DMS 273 (cell line): ENCODE data around the gene JAM2.
"Not testable (repeated sequence)": the region's sequence is repeated elsewhere in the genome, so short reads cannot be mapped to it uniquely, and the experiment has no call there.

Experiments used
- DNase-seq: peaks from one replicate; lab custom pipeline; 2025; ENCODE audit not compliant: unreplicated experiment; lab: John Stamatoyannopoulos, UW

The JAM2 gene

DNA sequence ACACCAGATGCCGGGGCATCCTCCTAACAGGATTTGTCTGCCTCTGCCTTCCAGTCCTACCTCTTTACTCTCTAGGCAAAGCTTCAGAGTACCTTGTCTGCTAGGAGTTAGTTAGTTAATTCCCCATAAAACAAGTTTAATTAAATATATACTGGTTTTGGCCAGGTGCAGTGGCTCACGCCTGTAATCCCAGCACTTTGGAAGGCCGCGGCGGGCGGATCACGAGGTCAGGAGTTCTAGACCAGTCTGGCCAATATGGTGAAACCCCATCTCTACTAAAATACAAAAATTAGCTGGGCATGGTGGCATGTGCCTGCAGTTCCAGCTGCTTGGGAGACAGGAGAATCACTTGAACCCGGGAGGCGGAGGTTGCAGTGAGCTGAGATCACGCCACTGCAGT lies 75.0 kb downstream of the JAM2 start:
- not testable (repeated sequence) for DNase-seq

DNA sequence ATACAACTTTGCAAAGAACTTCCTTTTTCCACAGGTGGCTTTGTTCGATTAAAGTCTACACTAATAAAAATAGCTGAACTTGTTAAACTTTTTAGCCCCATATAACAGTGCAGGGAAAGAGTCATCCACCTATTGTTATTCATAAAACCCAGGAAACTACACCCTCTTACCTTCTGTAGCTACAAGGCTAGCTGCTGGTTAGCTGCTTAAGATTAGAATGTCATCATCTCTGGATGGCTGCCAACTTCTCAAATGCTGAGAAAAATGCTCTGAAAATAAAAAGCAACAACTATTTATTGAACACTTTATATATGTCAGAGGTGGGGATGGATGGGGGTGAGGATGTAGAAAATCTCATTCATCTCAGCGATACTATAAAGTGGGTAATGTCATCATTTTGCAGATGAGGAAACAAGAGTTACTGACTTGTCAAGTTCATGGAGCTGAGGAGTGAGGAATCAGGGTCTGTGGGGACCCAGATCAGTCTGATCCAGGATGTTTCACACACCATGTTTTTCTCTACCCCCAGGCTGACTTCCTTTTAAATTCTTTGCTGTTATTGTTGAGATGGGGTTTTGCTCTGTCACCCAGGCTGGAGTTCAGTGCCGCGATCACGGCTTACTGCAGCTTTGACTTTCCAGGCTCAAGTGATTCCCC lies 78.6 kb downstream of the JAM2 start:
- peak; percentile 24 for DNase-seq

DNA sequence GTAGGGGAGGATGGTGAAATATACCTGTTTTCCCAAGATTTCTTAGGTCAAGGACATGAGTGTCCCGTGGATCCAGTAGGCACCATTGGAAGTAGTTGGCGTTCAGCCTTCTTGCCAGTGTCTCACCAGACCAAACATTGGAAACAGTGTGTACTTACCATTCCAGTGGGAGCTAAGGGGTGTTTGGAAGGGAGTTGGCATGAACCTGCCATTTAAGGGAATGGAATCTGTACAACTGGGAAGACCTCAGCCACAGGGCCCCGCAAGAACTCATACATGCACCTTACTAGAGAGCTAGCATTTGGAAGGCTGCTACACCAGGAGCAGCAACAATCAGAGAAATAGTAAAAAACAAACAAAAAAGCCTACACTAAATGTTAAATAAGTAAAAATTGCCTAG lies 82.9 kb downstream of the JAM2 start:
- DNase-seq = no peak

DNA sequence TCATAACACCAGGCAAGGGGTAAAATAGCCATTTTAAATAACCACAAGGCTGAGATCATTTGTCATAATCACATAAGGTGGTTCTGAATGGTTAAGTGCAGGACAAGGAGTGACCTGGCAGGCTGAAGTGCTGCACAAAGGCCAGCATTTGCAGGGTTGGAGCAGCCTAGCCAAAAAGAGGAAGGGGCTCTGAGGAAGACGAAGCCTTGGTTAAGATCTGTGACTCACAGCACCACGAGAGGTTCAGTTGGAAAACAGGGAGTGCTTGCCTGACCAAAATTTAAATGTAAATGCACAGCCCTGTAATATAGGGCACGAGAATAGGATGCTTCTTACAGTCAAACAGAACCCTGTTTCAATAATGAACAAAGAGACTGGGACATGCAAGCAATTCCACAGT lies 83.6 kb downstream of the JAM2 start:
- no peak for DNase-seq

DNA sequence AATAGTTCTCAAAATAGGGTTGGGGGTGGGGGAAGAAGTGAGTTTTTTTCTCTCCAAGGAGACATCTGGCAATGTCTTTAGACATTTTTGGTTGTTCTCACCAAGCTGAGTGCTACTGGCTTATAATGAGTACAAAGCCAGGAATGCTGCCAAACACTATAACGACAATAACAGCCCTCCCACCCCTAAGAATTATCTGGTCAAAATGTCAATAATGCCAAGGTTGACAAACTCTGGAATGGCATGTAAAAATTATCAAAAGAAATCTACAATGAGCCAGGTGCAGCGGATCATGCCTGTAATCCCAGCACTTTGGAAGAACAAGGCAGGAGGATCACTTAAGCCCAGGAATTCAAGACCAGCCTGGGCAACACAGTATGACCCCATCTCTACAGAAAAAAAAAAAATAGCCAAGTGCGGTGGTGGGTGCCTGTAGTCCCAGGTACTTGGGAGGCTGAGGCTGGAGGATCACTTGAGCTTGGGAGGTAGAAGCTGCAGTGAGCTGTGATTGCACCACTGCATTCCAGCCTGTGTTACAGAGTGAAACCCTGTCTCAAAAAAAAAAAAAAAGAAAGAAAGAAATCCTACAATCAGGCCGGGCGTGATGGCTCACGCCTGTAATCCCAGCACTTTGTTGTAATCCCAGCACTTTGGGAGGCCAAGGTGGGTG lies 93.2 kb downstream of the JAM2 start:
- DNase-seq = no peak

DNA sequence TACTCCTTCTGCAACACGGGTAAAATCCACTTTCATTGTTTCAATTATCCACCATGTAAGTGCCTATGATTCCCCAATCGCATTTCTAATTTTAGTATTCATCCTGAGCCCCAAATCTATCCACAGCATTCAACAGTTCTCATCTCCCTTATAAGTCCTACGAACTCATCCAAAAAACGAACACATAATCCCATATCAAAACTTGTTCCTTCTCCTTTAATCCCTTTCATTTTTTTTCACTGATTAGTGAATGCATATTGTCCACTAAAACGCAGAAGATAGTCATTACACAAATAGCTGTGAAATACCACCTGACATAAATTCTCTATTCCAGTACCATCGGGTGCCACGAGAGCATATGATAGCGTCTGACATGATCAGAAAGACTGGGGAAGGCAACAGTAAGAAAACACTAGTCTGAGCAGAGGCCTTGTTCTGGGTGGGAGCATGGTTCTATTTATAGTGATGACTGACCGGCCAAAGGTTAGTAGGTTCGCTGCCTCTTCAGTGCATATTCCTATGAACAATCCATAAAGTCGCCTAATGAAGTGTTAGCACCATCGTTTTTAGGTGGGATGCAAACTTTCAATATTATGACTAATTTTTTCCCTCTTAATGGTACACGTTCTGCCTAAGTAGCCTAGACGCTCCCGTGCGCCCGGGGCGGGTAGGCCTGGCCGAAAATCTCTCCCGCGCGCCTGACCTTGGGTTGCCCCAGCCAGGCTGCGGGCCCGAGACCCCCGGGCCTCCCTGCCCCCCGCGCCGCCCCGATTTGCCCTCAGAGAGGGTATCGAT lies 95.0 kb downstream of the JAM2 start:
- peak; percentile 47 for DNase-seq

DNA sequence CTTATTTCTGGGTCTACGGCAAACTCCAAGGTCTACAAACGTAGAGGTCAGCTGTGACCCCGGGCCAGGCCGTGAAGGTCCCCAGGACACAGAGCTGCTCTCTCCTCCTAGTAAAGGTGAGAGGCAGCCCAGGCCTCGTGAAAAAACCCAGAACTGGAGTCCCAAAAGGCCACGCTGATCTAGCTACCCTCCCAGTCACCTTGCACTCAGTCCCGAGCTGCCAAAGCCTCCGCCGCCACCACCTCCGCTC lies 95.5 kb downstream of the JAM2 start:
- DNase-seq = no peak

DNA sequence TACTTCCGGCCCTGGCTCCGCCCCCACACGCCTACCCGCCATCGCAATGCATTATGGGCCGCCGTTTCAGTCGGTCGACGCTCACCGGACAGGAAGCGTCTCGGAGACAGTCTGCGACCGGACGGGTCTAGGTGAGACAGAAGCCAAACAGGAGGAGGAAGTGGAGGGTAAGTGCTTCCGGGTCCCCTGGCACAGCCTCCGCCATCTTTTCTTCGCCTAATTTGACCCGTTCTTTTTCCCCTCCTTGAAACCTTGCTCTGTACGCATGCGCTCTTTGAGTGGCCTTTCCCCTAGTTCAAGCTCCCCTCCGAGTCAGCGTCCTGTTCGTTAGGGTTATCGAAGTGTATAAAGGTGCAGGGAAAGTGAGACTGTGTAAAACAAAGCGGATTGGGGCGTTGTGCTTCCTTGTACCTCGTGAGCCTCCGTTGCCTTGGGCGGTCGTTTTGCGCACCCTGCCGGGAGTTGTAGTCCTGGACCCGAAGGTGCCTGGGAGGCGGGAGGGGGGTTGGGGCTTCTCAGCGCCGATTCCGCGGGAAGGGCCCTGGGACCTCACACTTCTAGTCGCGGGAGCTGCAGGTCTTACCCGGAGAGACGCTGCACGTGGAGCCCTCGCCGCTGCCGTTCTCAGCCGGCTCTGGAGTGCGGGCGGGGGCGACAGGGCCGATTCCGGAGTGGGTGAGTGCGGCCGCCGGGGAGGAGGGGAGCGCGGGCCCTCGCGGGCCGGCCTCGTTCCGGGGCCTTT lies 96.0 kb downstream of the JAM2 start, which contains the start of the genes ATP5PF and GABPA:
TSS of gene ATP5PF (minus strand) at position 1 of the 742 bp plus-strand sequence. CDS start 5,110 bp downstream, outside the sequence.
TSS of gene GABPA (plus strand) at position 69 of the 742 bp plus-strand sequence. CDS start 6,627 bp downstream, outside the sequence.
- peak; percentile 99 for DNase-seq

DNA sequence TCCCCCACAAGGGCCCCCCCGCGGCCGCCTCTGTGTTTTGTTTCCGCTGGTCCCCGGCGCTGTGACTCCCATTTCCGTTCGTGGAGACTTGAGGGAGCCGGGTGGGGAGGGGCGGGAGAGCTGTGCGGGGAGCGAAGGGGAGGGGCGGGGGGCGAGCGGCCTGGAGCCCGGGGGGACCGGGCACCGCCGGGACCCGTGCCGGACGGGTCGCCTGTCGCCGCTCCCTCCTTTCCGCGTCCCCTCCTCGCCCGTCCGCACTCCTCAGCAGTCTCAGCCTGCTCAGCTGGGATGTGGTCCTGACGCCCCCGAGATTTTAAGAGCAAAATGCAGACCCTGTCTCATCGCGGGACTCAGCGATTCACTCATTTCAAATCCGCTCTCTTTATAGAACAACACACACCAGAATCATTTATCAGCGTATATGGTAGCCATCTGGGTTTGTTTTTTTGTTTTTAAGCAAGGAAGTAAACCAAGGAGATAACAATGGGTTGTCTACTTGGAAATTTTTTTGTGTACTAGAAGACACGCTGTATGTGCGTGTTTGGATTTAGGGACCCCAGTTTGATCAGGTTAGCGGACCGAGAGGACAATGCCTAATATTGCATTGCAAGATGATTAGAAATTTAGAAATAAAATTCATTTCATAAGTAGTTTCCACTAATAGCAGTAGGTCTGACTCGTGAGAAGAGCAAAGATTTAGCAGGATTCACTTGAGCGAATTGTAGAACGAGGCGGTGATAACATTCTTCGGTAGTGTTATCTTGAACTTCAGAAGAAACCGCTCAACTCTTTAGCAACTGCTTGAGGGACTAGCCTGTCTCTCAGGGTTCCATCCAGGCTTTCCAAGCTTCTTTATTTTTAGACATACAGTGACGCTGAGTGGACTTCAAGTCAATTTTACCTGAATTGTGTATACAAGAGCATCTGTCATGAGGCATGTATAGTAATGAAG lies 96.9 kb downstream of the JAM2 start:
- peak; percentile 92 for DNase-seq

DNA sequence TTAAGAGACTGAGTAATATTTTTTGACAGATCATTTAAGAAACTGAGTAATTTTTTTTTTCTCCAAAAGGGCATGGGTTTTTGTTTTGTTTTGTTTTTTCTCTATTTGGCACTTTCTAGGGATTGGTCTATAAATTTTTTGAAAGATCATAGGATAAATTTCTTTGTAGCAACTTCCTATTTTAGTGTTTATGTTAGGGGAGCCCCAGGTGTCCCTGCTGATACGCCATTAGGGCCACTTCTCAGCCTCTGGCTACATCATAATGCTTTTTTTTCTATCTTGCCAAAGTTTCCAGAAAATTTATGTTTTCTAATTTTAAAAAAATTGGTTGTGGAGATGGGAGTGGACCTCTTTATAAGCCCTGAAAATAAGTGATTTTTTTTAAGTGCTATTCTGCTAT lies 98.4 kb downstream of the JAM2 start:
- no peak for DNase-seq

DNA sequence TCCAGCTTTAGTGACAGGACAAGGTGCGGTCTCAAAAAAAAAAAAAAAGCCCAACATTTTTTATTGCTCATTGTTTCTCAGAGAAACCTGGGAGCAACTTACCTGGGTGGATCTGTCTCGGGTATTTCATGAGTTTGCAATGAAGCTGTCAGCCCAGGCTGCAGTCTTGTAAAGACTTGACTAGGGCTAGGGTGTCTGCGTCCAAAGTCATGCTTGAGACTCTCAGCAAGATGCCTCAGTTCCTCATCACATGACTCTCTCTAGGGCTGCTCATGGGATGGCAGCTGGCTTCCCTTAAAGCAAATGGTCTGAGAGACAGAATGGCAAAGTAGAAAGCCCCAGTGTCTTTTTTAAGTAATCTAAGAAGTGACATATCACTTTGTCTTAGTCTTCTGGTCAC lies 103.8 kb downstream of the JAM2 start:
- DNase-seq = peak; percentile 62

DNA sequence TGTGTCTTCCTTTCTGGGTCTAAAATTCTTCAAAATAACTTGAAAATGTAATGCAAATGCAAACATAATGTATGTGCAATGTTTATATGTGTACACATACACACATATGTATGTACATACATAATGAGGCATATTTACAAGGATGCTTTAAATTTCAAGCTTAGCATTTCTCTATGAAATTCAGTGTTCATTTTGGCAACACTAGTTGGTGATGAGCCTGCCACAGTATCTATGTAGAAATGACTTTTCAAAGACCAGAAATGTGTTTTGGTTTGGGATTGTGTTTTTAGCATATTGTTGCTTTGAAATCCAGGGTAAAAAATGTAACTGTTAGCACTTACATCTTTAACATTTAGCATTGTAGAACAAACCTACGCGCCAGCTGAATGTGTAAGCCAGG lies 105.8 kb downstream of the JAM2 start:
- DNase-seq = no peak

DNA sequence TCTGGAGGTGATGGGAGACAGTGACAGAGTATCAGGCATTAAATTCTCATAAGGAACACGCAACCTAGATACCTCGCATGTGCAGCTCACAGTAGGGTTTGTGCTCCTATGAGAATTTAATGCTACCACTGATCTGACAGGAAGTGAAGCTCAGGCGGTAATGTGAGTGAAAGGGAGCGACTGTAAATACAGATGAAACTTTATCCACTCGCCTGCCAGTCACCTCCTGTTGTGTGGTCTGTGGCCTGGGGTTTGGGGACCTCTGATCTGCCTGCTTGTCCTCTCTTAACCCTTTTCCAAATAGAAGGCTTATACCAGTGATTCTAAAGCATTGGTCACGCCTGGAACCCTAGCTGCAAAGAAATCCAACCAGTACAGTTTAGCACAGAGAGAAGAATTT lies 111.0 kb downstream of the JAM2 start:
- DNase-seq = no peak

DNA sequence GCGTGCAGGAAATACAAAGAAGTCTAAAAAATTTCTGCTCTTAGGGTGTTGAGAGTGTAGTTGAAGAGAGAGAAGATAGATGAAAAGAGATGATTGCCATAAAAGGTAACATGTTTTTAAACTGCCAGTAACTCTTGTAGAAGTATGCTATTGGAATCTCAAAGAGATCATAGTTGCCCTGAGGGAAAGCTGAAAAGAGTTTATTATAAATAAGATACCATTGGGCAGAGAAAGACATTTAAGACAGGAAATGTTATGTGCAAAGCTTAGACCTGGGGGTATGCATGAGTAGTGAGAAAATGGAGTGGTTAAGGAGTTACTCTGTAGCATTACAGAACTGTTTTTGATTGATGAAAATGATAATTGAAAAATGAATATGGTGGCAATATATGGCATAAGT lies 113.4 kb downstream of the JAM2 start:
- no peak for DNase-seq

DNA sequence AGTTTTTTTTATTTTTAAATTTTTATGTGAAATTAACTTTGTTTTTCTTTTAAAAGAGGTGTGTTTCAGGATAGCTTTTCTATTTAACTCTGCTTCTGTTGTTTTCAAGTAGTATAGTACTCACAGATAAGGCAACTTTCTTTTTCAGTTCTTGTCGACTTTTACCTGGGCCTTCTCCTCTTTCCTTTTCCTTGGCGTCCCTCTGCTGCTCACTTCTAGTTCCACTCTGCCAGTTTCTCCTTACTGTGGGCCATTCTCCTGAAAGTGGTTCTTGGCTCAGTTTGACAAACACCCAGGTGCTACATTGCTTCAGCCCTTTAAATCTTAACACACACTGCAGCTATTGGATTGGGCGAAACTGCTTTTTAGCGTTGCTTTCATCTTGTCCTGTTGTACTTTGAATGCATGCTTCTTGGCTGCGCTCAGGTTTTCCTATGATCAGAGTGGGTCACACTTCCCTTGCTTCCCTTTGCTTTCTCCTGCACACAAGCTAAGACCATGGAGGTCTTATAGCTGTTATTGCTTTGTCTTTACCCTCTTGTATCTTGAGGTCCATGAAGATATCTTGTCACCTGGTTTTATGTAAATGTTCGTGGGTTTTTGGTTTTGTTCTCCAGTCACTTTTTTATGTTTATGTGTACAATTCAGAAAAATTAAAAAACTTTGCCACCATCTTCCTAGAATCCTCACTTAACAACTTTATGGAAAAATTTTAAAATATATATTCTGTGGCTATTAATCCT lies 117.3 kb downstream of the JAM2 start:
- DNase-seq = no peak

DNA sequence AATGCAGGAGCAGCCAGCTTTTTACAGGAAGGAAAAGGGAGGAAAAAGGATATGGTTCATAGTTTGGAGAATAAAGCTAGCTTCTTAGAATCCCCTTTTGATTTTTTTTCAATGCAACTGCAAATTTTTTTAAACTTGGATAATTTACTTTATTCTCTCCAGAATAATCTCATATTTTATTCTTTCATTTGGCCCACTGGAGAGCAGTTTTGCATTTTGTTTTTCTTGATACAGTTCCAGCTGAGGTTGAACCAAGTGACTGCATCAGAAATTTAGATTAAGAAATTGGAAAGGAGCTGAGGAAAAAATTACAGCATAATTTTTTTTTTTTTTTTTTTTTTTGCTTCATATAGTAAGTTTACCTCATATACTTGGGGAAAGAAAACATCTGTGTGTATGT lies 118.5 kb downstream of the JAM2 start:
- DNase-seq = no peak

DNA sequence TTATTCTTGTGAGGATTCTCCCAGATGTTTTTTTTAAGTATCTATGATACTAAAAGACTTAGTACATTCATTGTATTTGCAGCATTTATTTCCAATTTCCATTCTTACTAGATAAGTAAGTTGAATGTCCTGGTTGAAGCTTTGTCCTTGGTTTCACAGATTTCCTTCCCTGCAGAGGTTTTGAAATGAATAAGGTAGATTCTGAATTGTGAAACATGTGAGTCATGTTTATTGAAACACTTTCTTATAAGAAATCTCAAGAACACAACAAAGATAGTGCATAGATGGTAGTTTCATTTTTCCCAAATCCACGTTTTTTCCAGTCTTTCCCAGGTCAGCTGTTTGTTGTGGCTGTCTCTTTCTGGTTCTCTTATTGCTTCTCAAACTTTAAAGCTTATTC lies 120.5 kb downstream of the JAM2 start:
- no peak for DNase-seq

DNA sequence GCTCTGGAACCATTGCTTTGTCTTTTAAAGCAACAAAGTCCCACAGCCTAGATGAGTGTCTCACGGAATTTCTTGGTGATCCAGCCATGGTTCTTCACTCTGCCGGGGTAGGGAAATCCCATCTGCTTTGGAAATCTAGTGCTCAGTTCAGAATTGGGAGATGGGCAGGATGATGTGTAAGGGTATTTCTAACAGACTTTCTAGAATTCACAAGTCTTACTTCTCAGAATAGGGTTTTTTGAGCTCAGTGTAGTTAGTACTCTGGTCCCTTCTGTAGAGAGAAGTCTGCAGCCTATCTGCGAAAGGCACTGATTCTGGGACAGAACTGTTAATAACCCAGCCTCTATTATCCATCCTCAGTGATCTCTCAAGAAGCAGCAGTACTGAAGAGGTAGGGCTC lies 121.0 kb downstream of the JAM2 start:
- no peak for DNase-seq

DNA sequence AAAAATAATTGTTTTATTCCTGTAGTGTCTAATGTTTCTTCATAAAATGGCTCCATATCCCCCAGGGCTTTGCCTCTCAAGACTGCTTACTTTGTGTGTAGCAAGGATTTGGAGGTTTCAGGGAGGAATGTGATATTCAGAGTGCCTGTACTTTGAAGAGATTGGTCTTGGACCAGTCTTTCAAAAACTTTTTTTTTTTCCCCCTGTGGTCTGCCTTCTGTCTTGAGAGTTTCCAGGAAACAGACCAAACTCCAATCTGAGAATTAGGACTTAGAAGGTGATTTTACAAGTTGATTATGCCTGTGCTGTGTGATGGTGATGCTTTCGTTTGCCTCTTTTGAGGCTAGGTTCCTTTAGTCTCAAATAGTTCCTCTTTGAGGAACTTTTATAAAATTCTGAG lies 121.6 kb downstream of the JAM2 start:
- DNase-seq = no peak

DNA sequence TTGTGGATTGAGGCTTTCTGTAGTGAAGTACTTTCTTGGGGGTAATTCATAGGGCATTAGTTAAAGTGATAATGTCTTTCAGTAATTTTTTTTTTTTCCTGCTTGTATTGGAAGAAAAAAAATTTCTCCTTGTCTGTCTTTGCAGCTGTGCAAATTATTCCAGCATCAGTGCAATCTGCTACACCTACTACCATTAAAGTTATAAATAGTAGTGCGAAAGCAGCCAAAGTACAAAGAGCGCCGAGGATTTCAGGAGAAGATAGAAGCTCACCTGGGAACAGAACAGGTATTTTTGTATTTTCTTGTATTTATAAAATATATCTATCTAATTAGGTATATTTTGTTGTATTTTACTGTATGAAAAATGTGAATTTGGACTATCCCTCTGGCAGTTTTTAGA lies 125.0 kb downstream of the JAM2 start:
- DNase-seq = no peak
